PFSK-1 (cell line): Measurements from ENCODE around the gene KDM4C.

ENCODE experiments used
- FOXP2 ChIP-seq: optimal IDR thresholded peaks from 2 replicates; pipeline ENCODE3; 2011; ENCODE audit warnings: borderline replicate concordance, control low read depth, inconsistent platforms; ENCODE audit not compliant: insufficient read depth; ENCODE audit errors: extremely low read length, extremely low read depth
- POLR2AphosphoS5 ChIP-seq: IDR thresholded peaks from 2 replicates; pipeline ENCODE4 v1.6.1; 2012; ENCODE audit warnings: low read depth, mild to moderate bottlenecking, control low read depth, low read length, moderate library complexity
- SIN3A ChIP-seq: IDR thresholded peaks from 2 replicates; pipeline ENCODE4 v1.6.1; 2012; ENCODE audit warnings: mild to moderate bottlenecking, low read length, moderate library complexity, borderline replicate concordance; ENCODE audit not compliant: insufficient read depth
- TAF1 ChIP-seq: IDR thresholded peaks from 2 replicates; pipeline ENCODE4 v1.6.1; 2012; ENCODE audit warnings: low read length, control low read depth, borderline replicate concordance; ENCODE audit not compliant: insufficient read depth
- TF ChIP-seq, protein P1 (sequence below), 2 experiments: IDR thresholded peaks; 2 replicates each; pipeline versions ENCODE4 v1.6.1 to v1.8.0; 2011 to 2012; ENCODE audit warnings: low read depth in 2 of 2, low read length in 2 of 2, control low read depth in 1 of 2, inconsistent platforms in 1 of 2, mild to moderate bottlenecking in 1 of 2, moderate library complexity in 1 of 2; ENCODE audit not compliant: insufficient read depth in 1 of 2

KDM4C gene

DNA sequence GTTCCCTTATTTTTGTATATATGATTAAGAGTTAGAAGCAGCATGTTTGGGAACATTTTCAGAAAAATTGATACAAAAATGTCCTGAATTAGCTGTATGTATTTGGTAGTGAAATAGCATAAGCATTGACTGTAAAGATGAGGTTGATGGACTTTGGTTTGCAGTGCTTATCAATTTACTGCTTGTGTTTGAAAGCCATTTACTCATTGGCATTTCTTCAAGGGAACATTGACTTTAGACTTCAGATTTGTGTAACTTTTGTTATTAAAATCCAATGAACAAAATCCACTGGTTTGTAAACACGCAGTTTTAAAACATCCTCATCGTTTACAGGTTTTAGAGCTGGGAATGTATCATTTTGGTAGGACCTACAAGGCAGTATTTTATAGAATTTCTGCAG is 61.3 kb downstream of the KDM4C start:
- TF ChIP-seq, protein P1, sequence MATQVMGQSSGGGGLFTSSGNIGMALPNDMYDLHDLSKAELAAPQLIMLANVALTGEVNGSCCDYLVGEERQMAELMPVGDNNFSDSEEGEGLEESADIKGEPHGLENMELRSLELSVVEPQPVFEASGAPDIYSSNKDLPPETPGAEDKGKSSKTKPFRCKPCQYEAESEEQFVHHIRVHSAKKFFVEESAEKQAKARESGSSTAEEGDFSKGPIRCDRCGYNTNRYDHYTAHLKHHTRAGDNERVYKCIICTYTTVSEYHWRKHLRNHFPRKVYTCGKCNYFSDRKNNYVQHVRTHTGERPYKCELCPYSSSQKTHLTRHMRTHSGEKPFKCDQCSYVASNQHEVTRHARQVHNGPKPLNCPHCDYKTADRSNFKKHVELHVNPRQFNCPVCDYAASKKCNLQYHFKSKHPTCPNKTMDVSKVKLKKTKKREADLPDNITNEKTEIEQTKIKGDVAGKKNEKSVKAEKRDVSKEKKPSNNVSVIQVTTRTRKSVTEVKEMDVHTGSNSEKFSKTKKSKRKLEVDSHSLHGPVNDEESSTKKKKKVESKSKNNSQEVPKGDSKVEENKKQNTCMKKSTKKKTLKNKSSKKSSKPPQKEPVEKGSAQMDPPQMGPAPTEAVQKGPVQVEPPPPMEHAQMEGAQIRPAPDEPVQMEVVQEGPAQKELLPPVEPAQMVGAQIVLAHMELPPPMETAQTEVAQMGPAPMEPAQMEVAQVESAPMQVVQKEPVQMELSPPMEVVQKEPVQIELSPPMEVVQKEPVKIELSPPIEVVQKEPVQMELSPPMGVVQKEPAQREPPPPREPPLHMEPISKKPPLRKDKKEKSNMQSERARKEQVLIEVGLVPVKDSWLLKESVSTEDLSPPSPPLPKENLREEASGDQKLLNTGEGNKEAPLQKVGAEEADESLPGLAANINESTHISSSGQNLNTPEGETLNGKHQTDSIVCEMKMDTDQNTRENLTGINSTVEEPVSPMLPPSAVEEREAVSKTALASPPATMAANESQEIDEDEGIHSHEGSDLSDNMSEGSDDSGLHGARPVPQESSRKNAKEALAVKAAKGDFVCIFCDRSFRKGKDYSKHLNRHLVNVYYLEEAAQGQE (IDR thresholded peaks at IDR 0.05; ENCODE audit: insufficient read depth in 1 of 2, low read depth in 2 of 2, low read length in 2 of 2) = no peak
- no peak for TF ChIP-seq SIN3A
- TF ChIP-seq POLR2AphosphoS5 = no peak
- TF ChIP-seq TAF1 = no peak
- no peak for TF ChIP-seq FOXP2

DNA sequence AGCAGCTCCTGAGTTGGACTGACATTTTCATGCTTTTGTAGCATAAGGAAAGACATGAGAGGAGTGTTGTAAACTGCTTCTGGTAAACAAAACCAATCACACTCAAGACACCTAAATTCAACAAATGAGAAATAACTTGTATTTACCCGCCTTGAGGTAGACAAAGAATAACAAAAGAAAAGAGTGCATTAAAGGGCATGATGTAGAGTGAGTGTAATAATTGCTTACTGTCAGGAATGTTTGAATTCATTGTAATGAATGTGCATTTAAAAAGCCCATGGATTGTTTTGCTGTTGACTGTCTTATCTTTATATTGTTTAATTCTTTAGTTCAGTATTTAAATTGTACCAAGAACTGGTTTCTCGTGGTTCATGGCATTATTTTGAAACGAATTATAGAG is 61.8 kb downstream of the KDM4C start:
- TF ChIP-seq, protein P1 (IDR thresholded peaks at IDR 0.05; ENCODE audit: insufficient read depth in 1 of 2, low read depth in 2 of 2, low read length in 2 of 2) = no peak
- TF ChIP-seq SIN3A (no peak), POLR2AphosphoS5 (no peak), FOXP2 (no peak)

DNA sequence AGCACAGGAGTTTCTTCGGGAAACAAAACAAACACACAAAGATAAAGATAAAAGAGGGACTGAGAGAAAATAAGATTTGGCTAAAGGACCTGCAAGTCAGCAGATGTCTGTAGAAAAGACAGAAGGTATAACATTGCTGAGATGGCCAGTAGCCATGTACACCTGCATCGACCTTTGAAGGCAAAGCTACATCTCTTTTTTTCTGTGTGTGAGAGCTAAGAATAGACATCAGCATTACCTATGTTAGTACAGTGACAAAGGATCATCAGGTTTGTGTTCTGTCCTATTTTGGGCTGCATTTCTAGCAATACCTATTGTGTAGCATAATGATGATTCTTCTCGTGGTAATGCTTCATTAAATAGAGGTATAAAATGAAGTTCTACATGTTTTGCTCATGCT is 64.9 kb downstream of the KDM4C start:
- TF ChIP-seq FOXP2 (no peak), SIN3A (no peak), POLR2AphosphoS5 (no peak), TAF1 (no peak)
- TF ChIP-seq, protein P1 (IDR thresholded peaks at IDR 0.05; ENCODE audit: insufficient read depth in 1 of 2, low read depth in 2 of 2, low read length in 2 of 2) = no peak

DNA sequence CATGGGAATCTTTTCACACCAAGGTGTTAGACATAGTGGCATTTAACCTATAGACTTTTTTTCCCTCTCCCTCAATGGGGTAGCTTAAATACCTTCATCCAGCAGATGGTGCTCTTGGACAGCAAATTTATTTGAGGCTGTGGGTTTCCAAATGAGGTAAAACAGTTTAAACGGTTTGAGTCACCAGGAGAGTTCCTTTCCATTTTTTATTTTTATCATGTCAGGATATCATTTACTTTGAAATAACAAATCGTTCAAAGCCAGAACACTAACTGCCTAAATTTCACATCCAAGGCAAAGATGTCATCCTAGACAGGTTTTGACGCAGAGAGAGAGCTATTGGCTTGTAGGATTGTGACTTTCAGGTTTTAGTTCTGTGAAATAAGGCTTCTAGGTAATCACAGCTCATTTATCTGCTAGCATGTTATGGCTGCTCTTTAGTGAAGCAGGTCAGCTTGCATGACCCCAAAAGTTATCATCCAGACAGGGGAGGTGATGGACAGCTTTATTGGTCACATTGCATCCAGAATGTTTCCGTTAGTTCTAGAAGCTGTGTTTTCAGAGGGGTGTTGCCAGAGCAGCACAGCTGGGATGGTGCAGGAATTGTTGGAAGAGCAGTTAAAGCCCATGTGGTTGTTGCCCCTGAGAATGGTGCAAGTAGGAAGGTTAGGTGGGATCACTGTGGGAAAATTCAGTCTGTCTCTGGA is 69.8 kb downstream of the KDM4C start:
- TF ChIP-seq TAF1 (no peak), FOXP2 (no peak), SIN3A (no peak), POLR2AphosphoS5 (no peak)
- TF ChIP-seq, protein P1 (IDR thresholded peaks at IDR 0.05; ENCODE audit: insufficient read depth in 1 of 2, low read depth in 2 of 2, low read length in 2 of 2) = no peak

DNA sequence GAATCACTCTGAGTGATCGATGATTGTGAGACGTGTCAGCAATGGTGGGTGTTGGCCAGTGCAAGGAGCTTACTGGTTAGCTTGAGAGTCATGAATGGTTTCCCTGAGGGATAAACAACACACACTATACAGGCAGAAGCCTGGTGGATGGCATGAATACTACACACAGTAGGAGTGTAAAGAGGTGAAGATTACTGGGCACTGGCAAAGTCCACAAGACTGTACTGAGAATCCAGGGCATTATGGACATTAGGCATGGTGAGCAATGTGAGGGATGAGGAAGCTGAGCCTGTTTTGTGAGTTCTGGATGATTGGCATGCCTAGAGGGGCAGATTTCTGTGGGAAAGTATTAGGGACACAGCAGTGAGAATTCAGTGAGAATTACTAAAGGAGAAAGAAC is 71.3 kb downstream of the KDM4C start:
- TF ChIP-seq POLR2AphosphoS5 = no peak
- TF ChIP-seq, protein P1 (IDR thresholded peaks at IDR 0.05; ENCODE audit: insufficient read depth in 1 of 2, low read depth in 2 of 2, low read length in 2 of 2) = no peak
- no peak for TF ChIP-seq FOXP2
- TF ChIP-seq SIN3A = no peak
- TF ChIP-seq TAF1 = no peak
